NOMO-1 treated with DMSO at 0.1 percent for 48 hours (cell line): ENCODE data around the gene FRAS1.
"Not testable (repeated sequence)": the region's sequence is repeated elsewhere in the genome, so short reads cannot be mapped to it uniquely, and the experiment has no call there.

Experiments
- DNase-seq: peaks from one replicate; lab custom pipeline; 2025; ENCODE audit not compliant: unreplicated experiment; lab: John Stamatoyannopoulos, UW

The FRAS1 gene

GRCh38 chr4:78119698-78120097, 62.6 kb downstream of the FRAS1 start:
- no peak for DNase-seq

- no peak for DNase-seq
Measured at GRCh38 chr4:78120144-78120880, 63.2 kb downstream of the FRAS1 start.

- no peak for DNase-seq
Measured at GRCh38 chr4:78121338-78121904, 64.3 kb downstream of the FRAS1 start.

DNA sequence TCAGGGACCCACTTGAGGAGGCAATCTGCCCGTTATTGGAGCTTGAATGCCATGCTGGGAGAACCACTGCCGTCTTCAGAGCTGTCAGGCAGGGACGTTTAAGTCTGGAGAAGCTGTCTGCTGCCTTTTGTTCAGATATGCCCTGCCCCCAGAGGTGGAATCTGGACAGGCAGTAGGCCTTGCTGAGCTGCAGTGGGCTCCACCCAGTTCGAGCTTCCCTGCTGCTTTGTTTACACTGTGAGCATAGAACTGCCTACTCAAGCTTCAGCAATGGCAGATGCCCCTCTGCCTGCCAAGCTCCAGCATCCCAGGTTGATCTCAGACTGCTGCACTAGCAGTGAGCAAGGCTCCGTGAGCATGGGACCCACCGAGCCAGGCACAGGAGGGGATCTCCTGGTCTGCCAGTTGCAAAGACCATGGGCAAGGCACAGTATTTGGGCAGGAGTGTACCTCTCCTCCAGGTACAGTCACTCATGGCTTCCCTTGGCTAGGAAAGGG, 68.8 kb downstream of the FRAS1 start:
- DNase-seq, result not testable (repeated sequence)

DNA sequence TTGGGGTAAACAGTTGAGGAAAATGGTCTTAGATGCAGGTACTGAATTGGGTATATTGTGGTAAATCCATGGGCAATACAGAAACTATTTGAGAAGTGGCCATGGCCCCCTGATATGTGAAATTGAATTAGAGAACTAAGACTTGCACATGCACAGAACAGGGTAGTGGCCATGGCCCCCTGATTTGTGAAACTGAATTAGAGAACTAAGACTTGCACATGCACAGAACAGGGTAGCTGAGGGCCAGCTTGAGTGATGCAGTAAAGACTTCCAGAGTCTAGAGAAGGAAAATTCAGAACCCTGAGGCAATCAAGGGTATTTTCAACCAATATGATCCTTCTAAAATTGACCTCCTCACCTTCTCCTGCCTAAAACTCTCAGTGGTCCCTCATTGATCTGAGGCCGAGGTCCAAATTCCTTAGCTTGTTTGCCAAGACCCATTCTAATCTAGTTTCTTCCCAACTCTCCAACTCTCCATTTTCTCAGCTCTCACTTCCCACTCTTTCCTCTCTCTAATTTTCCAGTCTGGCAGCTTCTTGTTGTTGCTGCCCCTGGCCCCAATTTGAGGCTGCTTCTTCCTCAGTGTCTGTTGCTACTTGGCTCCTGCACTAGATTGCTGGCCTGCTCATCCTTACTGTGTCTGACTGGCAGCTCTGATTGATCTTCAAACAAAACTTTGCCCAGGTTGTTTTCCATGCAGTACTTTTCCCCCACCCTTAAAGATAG, 72.4 kb downstream of the FRAS1 start:
- no peak for DNase-seq

- no peak for DNase-seq
Measured at GRCh38 chr4:78131403-78131802, 74.3 kb downstream of the FRAS1 start.

- no peak for DNase-seq
Measured at GRCh38 chr4:78136109-78137081, 79.3 kb downstream of the FRAS1 start.

- no peak for DNase-seq
Measured at GRCh38 chr4:78137532-78137931, 80.4 kb downstream of the FRAS1 start.

DNA sequence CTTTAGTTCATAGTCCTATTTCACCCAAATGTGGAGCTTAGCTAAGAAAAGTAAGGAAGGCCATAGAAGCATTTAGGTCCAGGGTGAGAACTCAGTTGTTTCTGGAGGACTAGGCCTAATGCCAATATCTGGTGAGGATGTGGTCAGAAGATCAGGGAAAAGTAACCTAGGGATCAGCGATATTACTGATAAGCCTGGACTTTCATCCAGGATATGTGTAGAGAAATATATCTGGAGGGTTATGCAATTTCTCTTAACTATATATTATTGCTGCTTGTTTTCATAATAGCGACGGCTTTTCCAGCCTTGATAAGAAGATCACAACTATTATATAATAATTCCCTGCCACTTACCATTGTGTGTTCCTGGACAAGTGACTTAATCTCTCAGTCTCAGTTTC, 81.1 kb downstream of the FRAS1 start:
- DNase-seq, result no peak

DNA sequence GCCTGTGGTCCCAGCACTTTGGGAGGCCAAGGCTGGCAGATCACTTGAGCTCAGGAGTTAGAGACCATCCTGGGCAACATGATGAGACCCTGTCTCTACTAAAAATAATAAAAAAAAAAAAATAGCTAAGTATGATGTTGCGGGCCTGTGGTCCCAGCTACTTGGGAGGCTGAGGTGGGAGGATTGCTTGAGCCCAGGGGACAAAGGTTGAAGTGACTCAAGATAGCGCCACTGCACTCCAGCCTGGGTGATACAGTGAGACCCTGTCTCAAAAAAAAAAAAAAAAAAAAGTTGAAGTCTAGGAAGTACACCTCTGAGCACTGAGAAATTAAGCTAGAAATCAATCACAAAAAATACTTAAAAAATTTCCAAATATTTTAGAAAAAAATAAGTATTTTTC, 86.5 kb downstream of the FRAS1 start:
- DNase-seq, result no peak

DNA sequence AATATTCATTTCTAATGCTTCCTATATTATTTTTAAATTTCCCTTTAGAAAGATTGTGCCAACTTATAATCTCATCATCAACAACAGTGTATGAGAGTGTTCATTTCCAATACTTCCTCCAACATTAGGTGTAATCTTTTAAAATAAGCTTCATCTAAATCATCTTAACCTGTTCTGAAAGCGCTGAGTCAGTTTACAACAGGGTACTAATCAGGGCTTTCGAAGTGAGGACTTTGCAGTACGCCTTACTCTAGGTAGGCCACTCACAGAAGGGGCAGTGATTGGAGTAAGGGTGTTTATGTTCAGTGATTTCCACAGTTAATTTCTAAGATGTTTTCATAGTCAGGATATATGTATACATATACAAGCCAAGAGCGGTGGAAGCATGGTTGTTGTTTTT, 87.9 kb downstream of the FRAS1 start:
- no peak for DNase-seq

GRCh38 chr4:78145622-78146021, 88.5 kb downstream of the FRAS1 start:
- DNase-seq, result no peak

- no peak for DNase-seq
Measured at GRCh38 chr4:78149751-78150542, 92.8 kb downstream of the FRAS1 start.

DNA sequence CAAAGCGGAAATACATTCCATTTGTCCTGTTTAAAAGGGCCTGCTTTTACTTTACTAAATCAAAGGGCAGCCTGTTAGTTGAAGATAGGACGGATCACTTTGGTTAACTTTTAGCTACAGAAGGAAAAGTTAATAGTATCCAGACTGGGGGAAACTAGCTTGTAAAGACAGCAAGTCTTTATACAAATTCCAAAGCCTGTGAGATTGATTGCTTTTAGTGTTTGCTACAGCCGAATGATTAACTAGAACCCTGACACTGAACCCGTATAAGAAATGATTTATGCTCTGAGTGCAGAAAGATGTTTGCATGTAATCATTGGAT, 93.4 kb downstream of the FRAS1 start:
- no peak for DNase-seq

DNA sequence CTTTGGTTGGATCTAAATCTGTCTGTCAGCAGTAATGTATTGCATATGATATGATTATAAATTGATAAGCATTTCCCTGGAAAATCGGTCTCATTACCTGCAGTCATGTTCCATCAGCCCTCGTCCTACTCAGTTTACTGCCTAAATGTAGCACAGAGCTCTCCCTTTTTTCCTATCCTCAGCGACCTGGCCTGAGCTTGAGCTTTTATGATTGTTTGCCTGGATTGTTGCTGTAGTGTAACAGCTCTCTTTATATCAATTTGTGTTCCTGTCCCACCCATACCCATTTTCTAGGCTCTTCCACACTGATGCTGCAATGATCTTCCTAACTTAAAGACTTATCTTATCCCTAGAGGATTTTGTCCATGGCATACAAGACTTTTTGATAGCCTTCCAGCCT, 95.7 kb downstream of the FRAS1 start:
- DNase-seq, result no peak

- no peak for DNase-seq
Measured at GRCh38 chr4:78154972-78155590, 98.0 kb downstream of the FRAS1 start.

- DNase-seq, result no peak
Measured at GRCh38 chr4:78155616-78156105, 98.5 kb downstream of the FRAS1 start.

DNA sequence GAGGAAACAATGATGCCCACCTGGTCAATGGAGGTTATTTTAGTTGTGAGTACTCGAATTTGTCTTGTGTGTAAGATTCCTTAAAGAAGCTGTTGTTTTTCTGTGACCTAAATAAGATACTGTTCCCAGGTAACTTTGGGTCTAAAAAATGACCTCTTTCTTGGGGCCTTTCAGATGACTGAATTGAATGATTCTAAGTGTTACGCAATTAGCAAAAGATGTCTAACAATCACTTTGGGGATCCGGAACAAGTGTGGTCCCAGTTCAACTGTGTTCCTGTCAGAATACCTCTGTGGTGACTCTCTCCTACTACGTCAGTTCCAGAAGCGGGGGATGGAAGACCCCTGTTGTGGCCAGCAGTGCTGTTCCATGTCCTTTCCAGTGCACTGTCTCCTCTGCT, 99.4 kb downstream of the FRAS1 start:
- no peak for DNase-seq

DNA sequence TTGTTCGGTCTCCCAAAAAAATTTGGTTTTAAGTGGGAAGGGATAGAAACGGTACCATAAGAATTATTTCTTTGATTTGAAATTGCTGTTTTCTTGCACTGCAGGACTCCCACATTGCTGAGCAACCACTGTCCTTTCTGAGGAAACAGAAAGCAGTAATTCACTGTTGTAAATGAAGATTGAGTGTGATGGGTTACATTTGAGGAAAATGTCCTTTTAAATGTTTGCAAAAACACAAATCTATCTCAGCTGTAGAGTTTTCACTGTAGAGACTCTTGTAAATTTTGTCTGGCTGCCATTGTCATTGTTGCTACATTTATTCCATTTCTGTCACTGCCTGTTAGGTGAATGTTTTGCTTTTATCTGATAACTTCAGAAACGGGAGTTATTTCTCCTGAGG, 105.2 kb downstream of the FRAS1 start:
- no peak for DNase-seq

DNA sequence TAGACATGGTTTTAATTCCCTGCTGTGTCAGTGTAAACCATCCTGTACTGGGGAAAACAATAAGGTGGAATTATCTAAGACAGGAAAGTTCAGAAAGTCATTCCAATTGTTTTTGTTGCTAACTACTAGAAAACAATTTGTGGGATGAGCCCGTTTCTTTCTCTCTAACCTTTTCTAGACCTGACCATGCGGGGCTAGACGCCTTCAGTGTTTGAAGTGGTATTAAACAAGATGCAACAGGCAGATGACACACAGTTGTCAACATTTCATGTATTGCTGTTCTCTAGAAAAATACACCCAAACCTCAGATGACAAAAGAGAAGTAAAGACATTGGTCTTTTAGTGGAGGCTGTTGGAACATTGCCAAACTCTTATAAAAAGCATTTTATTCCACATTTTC, 105.7 kb downstream of the FRAS1 start:
- no peak for DNase-seq
